ENCODE measurements around the gene ST6GALNAC2.

DNA sequence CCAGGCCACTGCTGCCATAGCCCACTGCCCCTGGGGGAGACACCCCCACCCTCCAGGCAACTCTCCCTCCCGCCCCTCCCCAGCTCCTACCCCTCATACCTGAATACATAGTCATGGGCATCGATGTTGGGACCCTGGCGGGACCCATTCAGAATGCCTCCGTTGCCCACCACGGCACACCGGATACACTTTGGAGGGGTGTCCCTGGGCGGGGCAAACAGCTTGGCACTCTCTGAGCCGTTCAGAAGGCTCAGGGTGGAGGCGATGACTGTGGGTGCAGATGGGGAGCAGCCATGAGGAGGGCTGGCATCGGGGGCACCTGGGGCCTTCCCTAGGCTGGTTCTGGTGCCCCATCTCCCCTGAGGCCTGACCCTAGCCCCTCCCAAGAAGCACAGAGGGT is 12.6 kb downstream of the ST6GALNAC2 start:
- TF ChIP-seq POLR2A (IDR thresholded peaks at IDR 0.05): no peak
- TF ChIP-seq, protein P1, sequence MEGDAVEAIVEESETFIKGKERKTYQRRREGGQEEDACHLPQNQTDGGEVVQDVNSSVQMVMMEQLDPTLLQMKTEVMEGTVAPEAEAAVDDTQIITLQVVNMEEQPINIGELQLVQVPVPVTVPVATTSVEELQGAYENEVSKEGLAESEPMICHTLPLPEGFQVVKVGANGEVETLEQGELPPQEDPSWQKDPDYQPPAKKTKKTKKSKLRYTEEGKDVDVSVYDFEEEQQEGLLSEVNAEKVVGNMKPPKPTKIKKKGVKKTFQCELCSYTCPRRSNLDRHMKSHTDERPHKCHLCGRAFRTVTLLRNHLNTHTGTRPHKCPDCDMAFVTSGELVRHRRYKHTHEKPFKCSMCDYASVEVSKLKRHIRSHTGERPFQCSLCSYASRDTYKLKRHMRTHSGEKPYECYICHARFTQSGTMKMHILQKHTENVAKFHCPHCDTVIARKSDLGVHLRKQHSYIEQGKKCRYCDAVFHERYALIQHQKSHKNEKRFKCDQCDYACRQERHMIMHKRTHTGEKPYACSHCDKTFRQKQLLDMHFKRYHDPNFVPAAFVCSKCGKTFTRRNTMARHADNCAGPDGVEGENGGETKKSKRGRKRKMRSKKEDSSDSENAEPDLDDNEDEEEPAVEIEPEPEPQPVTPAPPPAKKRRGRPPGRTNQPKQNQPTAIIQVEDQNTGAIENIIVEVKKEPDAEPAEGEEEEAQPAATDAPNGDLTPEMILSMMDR (IDR thresholded peaks at IDR 0.05): no peak
- TF ChIP-seq EP300 (IDR thresholded peaks at IDR 0.05; ENCODE audit: low read depth): no peak
- no peak for TF ChIP-seq POLR2AphosphoS5 (IDR thresholded peaks at IDR 0.05)
